HUDEP-2 (cell line): ENCODE results near the gene LENG8.

Experiments used
- DNase-seq, 76 experiments: peaks; one replicate each; lab custom pipeline; 2025; ENCODE audit not compliant: unreplicated experiment in 76 of 76; lab: John Stamatoyannopoulos, UW

The LENG8 gene

GRCh38 chr19:54448774-54449700, at the start of gene LENG8:
TSS of gene LENG8 (plus strand) at chr19:54449199. CDS start at chr19:54451345, 2,146 bp downstream.
- DNase-seq = peak; percentile 66 to 100 (median 97)

- no peak for DNase-seq
Observed at GRCh38 chr19:54400913-54401312, 48.1 kb upstream of the LENG8 start.

GRCh38 chr19:54403054-54403453, 45.9 kb upstream of the LENG8 start:
- DNase-seq = no peak

GRCh38 chr19:54405628-54406027, 43.4 kb upstream of the LENG8 start:
- DNase-seq = no peak

- DNase-seq = no peak
Observed at GRCh38 chr19:54407780-54408179, 41.2 kb upstream of the LENG8 start.

GRCh38 chr19:54408456-54409026, 40.5 kb upstream of the LENG8 start:
- no peak for DNase-seq

- no peak for DNase-seq
Observed at GRCh38 chr19:54411033-54411432, 38.0 kb upstream of the LENG8 start.

- no peak for DNase-seq
Observed at GRCh38 chr19:54412877-54413276, 36.1 kb upstream of the LENG8 start.

GRCh38 chr19:54414156-54414555, 34.8 kb upstream of the LENG8 start:
- DNase-seq = no peak

- DNase-seq = peak in 1 of 76 experiments; percentile 17
Observed at GRCh38 chr19:54415208-54415900, 33.6 kb upstream of the LENG8 start, which contains the start of gene TTYH1. TSS of gene TTYH1 (plus strand) at chr19:54415464. CDS start at chr19:54415553, 89 bp downstream.

- no peak for DNase-seq
Observed at GRCh38 chr19:54415901-54416673, 32.9 kb upstream of the LENG8 start.

GRCh38 chr19:54416695-54417491, 32.1 kb upstream of the LENG8 start:
- no peak for DNase-seq

- no peak for DNase-seq
Observed at GRCh38 chr19:54418030-54418929, 30.7 kb upstream of the LENG8 start.

GRCh38 chr19:54418930-54419800, 29.8 kb upstream of the LENG8 start:
- no peak for DNase-seq

- no peak for DNase-seq
Observed at GRCh38 chr19:54420068-54420382, 29.0 kb upstream of the LENG8 start.

- no peak for DNase-seq
Observed at GRCh38 chr19:54420383-54421168, 28.4 kb upstream of the LENG8 start.

GRCh38 chr19:54421169-54421516, 27.9 kb upstream of the LENG8 start:
- no peak for DNase-seq
